WERI-Rb-1 (cell line): ENCODE measurements around the gene MILR1.
"Not testable (repeated sequence)": the region's sequence is repeated elsewhere in the genome, so short reads cannot be mapped to it uniquely, and the experiment has no call there.

Source experiments
- DNase-seq: peaks from one replicate; pipeline ENCODE4 v3.0.0-alpha.2; 2020
- H3K27ac ChIP-seq: fragments of 250-450 bp; sonication (Bioruptor Pico); 2 replicates; pipeline ENCODE4 v1.5.1; 2020; ENCODE audit warnings: mild to moderate bottlenecking, moderate library complexity
- H3K27me3 ChIP-seq: fragments of 250-450 bp; sonication (Bioruptor Pico); 2 replicates; pipeline ENCODE4 v1.5.1; 2021; ENCODE audit warnings: mild to moderate bottlenecking, low read depth, moderate library complexity; ENCODE audit not compliant: insufficient read depth, severe bottlenecking
- H3K36me3 ChIP-seq: fragments of 250-450 bp; sonication (Bioruptor Pico); 2 replicates; pipeline ENCODE4 v1.5.1; 2020; ENCODE audit warnings: mild to moderate bottlenecking, moderate library complexity
- H3K4me3 ChIP-seq: 2 replicates; pipeline ENCODE4 v1.5.1; 2011; ENCODE audit warnings: low read depth, mild to moderate bottlenecking, control low read depth, low read length
- H3K9me3 ChIP-seq: fragments of 250-450 bp; sonication (Bioruptor Pico); 2 replicates; pipeline ENCODE4 v1.5.1; 2021; ENCODE audit warnings: mild to moderate bottlenecking, moderate library complexity; ENCODE audit not compliant: severe bottlenecking
- CTCF ChIP-seq: IDR thresholded peaks from 2 replicates; pipeline ENCODE4 v1.5.1; 2011; ENCODE audit warnings: low read depth, mild to moderate bottlenecking, control low read depth, inconsistent platforms, low read length

MILR1 gene

GRCh38 chr17:64459284-64459747 lies 10.4 kb downstream of the MILR1 start:
- Histone ChIP-seq H3K36me3 (no peaks in the 10 kb centered on the region), H3K27ac (no peak overlapping the region), H3K9me3 (no peaks in the 10 kb centered on the region), H3K4me3 (no peak overlapping the region), H3K27me3 (no peaks in the 10 kb centered on the region)
- no peak for DNase-seq
- TF ChIP-seq CTCF, result no peak

- not testable (repeated sequence) for H3K27ac ChIP-seq, H3K27me3 ChIP-seq, H3K36me3 ChIP-seq, H3K9me3 ChIP-seq, H3K4me3 ChIP-seq, DNase-seq
Measured at GRCh38 chr17:64459818-64460217, 10.9 kb downstream of the MILR1 start.

GRCh38 chr17:64460955-64461354 lies 12.0 kb downstream of the MILR1 start:
- H3K36me3 ChIP-seq, result no peaks in the 10 kb centered on the region
- DNase-seq, result no peak
- no peak overlapping the region for H3K4me3 ChIP-seq
- no peak overlapping the region for H3K27ac ChIP-seq
- H3K27me3 ChIP-seq, result no peaks in the 10 kb centered on the region
- no peaks in the 10 kb centered on the region for H3K9me3 ChIP-seq
- no peak for TF ChIP-seq CTCF

- no peaks in the 10 kb centered on the region for H3K9me3 ChIP-seq
- no peaks in the 10 kb centered on the region for H3K27me3 ChIP-seq
- DNase-seq, result no peak
- no peak overlapping the region for H3K27ac ChIP-seq
- no peaks in the 10 kb centered on the region for H3K36me3 ChIP-seq
- no peak for TF ChIP-seq CTCF
- no peak overlapping the region for H3K4me3 ChIP-seq
Measured at GRCh38 chr17:64461788-64462187, 12.9 kb downstream of the MILR1 start.

- Histone ChIP-seq H3K4me3 (no peak overlapping the region), H3K27me3 (no peaks in the 10 kb centered on the region), H3K9me3 (no peaks in the 10 kb centered on the region), H3K36me3 (no peaks in the 10 kb centered on the region), H3K27ac (no peak overlapping the region)
- no peak for DNase-seq
- no peak for TF ChIP-seq CTCF
Measured at GRCh38 chr17:64466019-64466735, 17.3 kb downstream of the MILR1 start.

GRCh38 chr17:64466834-64467233 lies 17.9 kb downstream of the MILR1 start:
- not testable (repeated sequence) for H3K27ac ChIP-seq, H3K27me3 ChIP-seq, H3K4me3 ChIP-seq, H3K36me3 ChIP-seq, DNase-seq, H3K9me3 ChIP-seq

- no peak for DNase-seq
- no peak for TF ChIP-seq CTCF
- Histone ChIP-seq H3K36me3 (no peaks in the 10 kb centered on the region), H3K27me3 (no peaks in the 10 kb centered on the region), H3K27ac (no peak overlapping the region), H3K4me3 (no peak overlapping the region), H3K9me3 (no peaks in the 10 kb centered on the region)
Measured at GRCh38 chr17:64470625-64471024, 21.7 kb downstream of the MILR1 start.
